SU-DHL-6 (cell line): ENCODE results near the gene ABHD16B.

Experiments
- H2AFZ ChIP-seq: fragments of 200-600 bp; sonication (generic); 2 replicates; pipeline ENCODE4 v1.6.1; 2014; ENCODE audit warnings: low read depth, mild to moderate bottlenecking, moderate library complexity, mixed read lengths, antibody characterized with exemption, low read length; ENCODE audit not compliant: severe bottlenecking
- H3F3A ChIP-seq: fragments of 200-600 bp; shearing (Covaris generic); 2 replicates; pipeline ENCODE4 v1.6.0; 2016; ENCODE audit warnings: antibody characterized with exemption, mild to moderate bottlenecking; ENCODE audit not compliant: insufficient read depth
- H3K27ac ChIP-seq: fragments of 200-600 bp; sonication (generic); 2 replicates; pipeline ENCODE4 v1.5.1; 2016; ENCODE audit warnings: low read depth, mild to moderate bottlenecking, low read length, moderate library complexity, mixed read lengths
- H3K27me3 ChIP-seq: fragments of 200-600 bp; sonication (generic), shearing (Covaris generic); 2 replicates; pipeline ENCODE4 v1.6.0; 2014; ENCODE audit warnings: mild to moderate bottlenecking, low read length
- H3K36me3 ChIP-seq: fragments of 200-600 bp; sonication (generic); 2 replicates; pipeline ENCODE4 v1.6.1; 2014; ENCODE audit warnings: mild to moderate bottlenecking, low read length, mixed read lengths
- H3K4me2 ChIP-seq: fragments of 300-600, 200-600 bp; shearing (Covaris generic), sonication (generic); 2 replicates; pipeline ENCODE4 v1.6.0; 2014; ENCODE audit warnings: low read length, low read depth, mild to moderate bottlenecking; ENCODE audit not compliant: poor library complexity, severe bottlenecking
- H3K4me3 ChIP-seq: fragments of 200-600 bp; sonication (generic); 2 replicates; pipeline ENCODE4 v1.5.1; 2014; ENCODE audit warnings: antibody characterized with exemption, low read length, mild to moderate bottlenecking, mixed read lengths; ENCODE audit not compliant: insufficient read depth, poor library complexity, severe bottlenecking
- H3K79me2 ChIP-seq: fragments of 200-600 bp; sonication (generic); 2 replicates; pipeline ENCODE4 v1.6.1; 2014; ENCODE audit warnings: mild to moderate bottlenecking, low read length, moderate library complexity; ENCODE audit not compliant: insufficient read depth
- H3K9ac ChIP-seq: fragments of 200-600 bp; sonication (generic); 2 replicates; pipeline ENCODE4 v1.7.0; 2014; ENCODE audit warnings: mild to moderate bottlenecking, low read length
- H3K9me2 ChIP-seq: fragments of 200-600 bp; sonication (generic); replicated peaks from 2 replicates; pipeline ENCODE4 v1.6.1; 2014; ENCODE audit warnings: low read length; ENCODE audit not compliant: insufficient read depth
- H3K9me3 ChIP-seq: fragments of 200-600 bp; sonication (generic); 2 replicates; pipeline ENCODE4 v1.6.1; 2014; ENCODE audit warnings: low read length, mixed read lengths; ENCODE audit not compliant: insufficient read depth
- H4K20me1 ChIP-seq: fragments of 200-600 bp; sonication (generic); 2 replicates; pipeline ENCODE4 v1.6.1; 2014; ENCODE audit warnings: low read depth, mild to moderate bottlenecking, antibody characterized with exemption, low read length, moderate library complexity, mixed read lengths
- EZH2phosphoT487 ChIP-seq: fragments of 200-600 bp; sonication (generic), shearing (Covaris generic); conservative IDR thresholded peaks from 2 replicates; pipeline ENCODE4 v1.6.1; 2018; ENCODE audit warnings: mild to moderate bottlenecking, antibody characterized with exemption, low read length, moderate library complexity, mixed read lengths
- TF ChIP-seq, protein P1 (sequence below): fragments of 200-600 bp; sonication (generic); IDR thresholded peaks from one replicate; pipeline ENCODE4 v1.5.1; 2017; ENCODE audit warnings: antibody characterized with exemption, mild to moderate bottlenecking, low read length, moderate library complexity; ENCODE audit not compliant: insufficient read depth, poor library complexity, severe bottlenecking

Gene ABHD16B

DNA sequence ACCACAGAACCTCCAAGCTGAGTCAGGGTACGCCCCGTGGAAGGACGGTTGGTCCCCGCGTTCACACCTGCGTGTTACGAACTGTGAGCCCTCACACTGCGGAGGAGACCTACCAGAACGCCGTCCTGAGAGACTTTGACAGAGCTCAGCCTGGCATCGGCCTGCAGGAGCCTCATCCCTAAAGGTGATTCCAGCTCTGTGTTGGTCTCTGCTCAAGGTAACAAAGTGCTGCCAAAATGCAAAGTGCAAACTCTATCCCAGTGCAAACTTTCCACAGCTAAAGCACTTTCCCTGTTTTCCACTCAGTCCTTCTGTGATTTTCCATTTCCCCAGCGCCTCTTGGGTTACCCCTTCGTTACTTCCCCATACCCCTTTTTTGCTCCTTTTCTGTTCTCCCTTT, 21.7 kb upstream of the ABHD16B start:
- no peaks in the 10 kb centered on the region for H3K36me3 ChIP-seq
- no peaks in the 10 kb centered on the region for H3F3A ChIP-seq
- no peak overlapping the region for H3K27ac ChIP-seq
- no peaks in the 10 kb centered on the region for H3K9me2 ChIP-seq
- H3K4me2 ChIP-seq, result no peak overlapping the region
- no peaks in the 10 kb centered on the region for H3K9me3 ChIP-seq
- no peak overlapping the region for H3K4me3 ChIP-seq
- no peak overlapping the region for H3K9ac ChIP-seq
- no peaks in the 10 kb centered on the region for H3K27me3 ChIP-seq
- no peaks in the 10 kb centered on the region for H3K79me2 ChIP-seq
- no peak overlapping the region for H2AFZ ChIP-seq
- no peaks in the 10 kb centered on the region for H4K20me1 ChIP-seq
- no peak for TF ChIP-seq EZH2phosphoT487
- TF ChIP-seq, protein P1, sequence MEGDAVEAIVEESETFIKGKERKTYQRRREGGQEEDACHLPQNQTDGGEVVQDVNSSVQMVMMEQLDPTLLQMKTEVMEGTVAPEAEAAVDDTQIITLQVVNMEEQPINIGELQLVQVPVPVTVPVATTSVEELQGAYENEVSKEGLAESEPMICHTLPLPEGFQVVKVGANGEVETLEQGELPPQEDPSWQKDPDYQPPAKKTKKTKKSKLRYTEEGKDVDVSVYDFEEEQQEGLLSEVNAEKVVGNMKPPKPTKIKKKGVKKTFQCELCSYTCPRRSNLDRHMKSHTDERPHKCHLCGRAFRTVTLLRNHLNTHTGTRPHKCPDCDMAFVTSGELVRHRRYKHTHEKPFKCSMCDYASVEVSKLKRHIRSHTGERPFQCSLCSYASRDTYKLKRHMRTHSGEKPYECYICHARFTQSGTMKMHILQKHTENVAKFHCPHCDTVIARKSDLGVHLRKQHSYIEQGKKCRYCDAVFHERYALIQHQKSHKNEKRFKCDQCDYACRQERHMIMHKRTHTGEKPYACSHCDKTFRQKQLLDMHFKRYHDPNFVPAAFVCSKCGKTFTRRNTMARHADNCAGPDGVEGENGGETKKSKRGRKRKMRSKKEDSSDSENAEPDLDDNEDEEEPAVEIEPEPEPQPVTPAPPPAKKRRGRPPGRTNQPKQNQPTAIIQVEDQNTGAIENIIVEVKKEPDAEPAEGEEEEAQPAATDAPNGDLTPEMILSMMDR, result no peak

DNA sequence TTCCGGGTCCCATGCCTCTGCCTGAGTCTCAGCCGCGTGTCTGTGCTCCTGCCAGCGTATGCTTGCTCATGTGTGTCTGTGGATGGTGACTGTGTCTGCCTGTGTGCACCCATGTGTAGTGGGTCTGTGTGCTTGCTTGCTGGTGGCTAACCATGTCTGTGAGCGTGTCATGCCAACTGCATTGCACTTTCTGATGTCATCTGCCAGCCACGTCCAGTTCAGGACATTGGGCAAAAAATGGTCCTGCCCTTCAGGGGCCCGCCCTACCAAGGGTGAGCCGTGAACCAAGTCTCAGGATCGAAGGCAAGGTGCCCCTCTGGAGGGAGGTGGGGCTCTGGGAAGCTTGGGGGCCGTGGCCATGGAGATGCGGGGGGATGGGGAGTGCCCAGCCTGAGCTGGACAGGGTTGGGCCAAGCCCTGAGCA, 20.9 kb upstream of the ABHD16B start:
- no peak overlapping the region for H2AFZ ChIP-seq
- H3K9me2 ChIP-seq, result no peaks in the 10 kb centered on the region
- H3K9ac ChIP-seq, result no peak overlapping the region
- no peaks in the 10 kb centered on the region for H3K36me3 ChIP-seq
- H3K4me3 ChIP-seq, result no peak overlapping the region
- H3K27ac ChIP-seq, result no peak overlapping the region
- no peaks in the 10 kb centered on the region for H3K79me2 ChIP-seq
- H3F3A ChIP-seq, result no peaks in the 10 kb centered on the region
- no peak overlapping the region for H3K4me2 ChIP-seq
- no peak for TF ChIP-seq EZH2phosphoT487
- TF ChIP-seq, protein P1, result no peak
- H4K20me1 ChIP-seq, result no peaks in the 10 kb centered on the region
- no peaks in the 10 kb centered on the region for H3K9me3 ChIP-seq
- H3K27me3 ChIP-seq, result no peaks in the 10 kb centered on the region

DNA sequence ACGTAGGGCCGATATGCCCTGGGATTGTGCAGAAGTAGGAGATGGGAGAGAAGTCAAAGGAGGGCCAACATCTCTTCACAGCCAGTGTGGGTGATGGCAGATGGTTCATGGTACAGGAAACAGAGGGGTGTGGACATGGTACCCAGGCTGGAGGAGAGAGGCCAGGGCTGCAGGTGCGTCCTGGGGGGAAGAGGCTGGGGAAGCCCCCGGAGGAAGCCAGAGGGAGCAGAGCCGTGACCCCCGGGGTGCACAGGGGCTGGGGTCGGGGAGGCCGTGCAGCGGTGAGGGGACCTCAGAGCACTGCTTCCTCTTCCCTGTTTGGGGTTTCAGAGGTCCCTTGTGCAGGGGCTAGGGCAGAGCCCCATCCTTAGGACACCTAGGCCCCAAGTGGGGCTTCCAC, 19.0 kb upstream of the ABHD16B start:
- H2AFZ ChIP-seq, result no peak overlapping the region
- no peak overlapping the region for H3K9ac ChIP-seq
- no peaks in the 10 kb centered on the region for H4K20me1 ChIP-seq
- H3K9me3 ChIP-seq, result no peaks in the 10 kb centered on the region
- H3K36me3 ChIP-seq, result no peaks in the 10 kb centered on the region
- no peaks in the 10 kb centered on the region for H3K79me2 ChIP-seq
- H3K27ac ChIP-seq, result no peak overlapping the region
- H3K9me2 ChIP-seq, result no peaks in the 10 kb centered on the region
- TF ChIP-seq, protein P1, result no peak
- TF ChIP-seq EZH2phosphoT487, result no peak
- no peak overlapping the region for H3K4me3 ChIP-seq
- no peaks in the 10 kb centered on the region for H3F3A ChIP-seq
- H3K4me2 ChIP-seq, result no peak overlapping the region
- H3K27me3 ChIP-seq, result no peaks in the 10 kb centered on the region
